ENCODE data around the gene TMCO6.
A peak's percentile ranks its signal among the peaks of the same experiment; 100 is the strongest.

Gene TMCO6

DNA sequence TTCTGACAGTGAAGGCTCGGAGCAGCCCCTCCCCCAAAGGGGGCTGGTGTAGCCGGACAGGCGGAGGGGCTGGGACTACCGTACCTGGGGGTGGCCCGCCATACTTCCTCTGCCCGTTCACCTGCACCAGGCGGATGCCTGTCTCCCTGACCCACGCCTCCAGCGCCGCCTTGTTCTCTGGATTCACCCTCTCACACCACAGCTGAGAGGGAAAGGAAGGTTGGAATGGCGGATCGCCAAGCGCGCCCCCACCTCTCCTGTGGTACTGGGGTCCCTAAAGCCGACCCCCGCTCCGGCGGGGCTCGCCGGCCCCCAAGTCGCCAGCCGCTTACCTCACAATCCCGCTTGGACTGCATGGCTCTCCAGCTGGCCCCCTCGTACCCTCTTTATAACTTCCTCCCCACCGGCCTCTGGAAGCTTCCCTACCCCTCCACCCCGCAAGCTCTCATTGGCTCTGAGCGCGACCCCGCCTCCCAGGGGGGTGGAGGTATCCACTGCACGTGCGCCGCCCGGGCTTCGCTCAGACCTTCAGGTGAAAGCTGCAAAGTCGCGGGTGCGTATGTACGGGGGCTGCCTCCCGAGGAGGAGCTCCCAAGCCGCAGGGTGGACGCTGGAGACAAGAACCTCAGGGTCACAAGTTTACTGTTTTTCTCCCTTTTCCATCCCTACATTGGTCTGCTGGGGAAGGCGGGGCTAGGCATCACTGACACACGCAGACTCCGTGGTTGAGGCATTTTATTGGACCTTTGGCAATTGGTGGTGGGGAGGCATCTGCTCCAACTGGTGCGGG, 34.1 kb downstream of the TMCO6 start, which contains the start of gene DND1:
Gene DND1, minus strand, starts transcription at position 390 of the 790 bp plus-strand sequence. Its CDS starts 34 bp downstream, at position 356.
- DNase-seq (ENCODE audit: low spot score): no peak

DNA sequence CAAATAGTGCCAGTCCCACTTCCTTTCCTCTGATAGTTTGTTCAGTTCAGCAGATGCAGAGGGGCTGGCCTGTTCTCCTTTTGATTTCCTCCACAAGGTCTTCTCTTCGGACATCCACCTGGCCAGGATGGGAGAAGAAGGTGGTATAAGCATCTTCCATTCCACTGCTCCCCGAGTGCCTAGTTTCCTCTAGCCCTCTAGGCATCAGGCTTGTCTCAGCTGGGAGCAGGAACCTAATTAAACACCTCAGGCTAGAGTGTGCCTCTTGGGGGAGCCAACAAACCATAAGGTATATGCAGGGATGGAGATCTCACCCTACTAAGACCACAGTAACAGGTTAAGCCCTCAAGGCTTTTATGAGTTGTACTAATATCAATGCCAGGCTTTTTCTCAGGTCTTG, 35.0 kb downstream of the TMCO6 start:
- DNase-seq (ENCODE audit: low spot score): no peak

DNA sequence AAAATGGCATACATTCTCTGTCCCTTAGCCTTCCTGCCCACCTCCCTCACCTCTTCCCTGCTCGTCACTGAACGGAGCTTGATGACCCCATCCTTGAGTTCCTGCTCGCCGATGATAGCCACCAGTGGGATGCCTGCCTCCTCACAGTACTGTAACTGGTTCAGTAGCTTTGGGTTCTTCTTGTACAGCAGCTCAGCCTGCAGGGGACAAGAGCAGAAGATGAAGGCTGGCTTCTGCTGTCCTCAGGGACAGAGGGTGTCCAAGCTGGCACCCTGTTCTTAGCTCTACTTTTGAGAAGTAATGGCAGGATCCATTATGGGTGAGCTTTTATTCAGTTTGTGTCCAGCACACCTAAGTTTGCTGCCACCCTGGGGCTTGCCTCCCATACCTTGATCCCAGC, 35.4 kb downstream of the TMCO6 start:
- no peak for DNase-seq (ENCODE audit: low spot score)

DNA sequence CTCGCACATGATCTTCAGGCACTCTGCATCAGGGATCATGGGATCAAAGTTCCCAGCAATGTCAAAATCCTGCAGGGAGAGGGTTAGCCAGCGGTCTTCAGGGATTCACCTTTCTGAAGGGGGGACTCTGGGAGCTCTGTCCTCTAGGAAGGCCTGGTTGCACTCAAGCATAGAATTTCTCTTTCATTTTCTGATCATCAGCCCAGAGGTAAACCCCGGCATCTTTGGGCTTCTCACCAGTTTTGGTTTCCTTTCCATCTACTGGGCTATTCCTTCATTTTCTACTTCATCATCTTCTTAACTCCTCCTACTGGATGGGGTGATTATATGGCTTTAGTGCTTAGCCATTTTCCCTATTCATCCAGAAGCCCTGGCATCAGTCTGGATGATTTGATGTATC, 38.7 kb downstream of the TMCO6 start:
- DNase-seq (ENCODE audit: low spot score): no peak

DNA sequence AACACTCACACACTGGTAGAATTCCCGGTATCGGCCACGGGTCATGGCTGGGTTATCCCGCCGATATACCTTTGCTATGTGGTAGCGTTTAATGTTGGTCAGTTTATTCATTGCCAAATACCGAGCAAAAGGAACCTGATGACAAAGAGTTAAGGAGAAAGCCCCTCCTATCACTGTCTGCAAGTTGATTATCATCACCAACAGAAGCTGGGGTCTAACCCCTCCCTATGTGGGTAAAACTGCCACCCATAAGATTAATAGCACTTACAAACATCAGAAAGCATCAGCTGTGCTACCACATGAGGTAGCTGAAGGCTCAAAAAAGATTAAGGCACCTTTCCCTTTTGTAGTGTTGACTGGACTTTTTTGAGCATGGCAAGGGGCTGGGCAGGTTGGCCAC, 39.7 kb downstream of the TMCO6 start:
- DNase-seq (ENCODE audit: low spot score): no peak

DNA sequence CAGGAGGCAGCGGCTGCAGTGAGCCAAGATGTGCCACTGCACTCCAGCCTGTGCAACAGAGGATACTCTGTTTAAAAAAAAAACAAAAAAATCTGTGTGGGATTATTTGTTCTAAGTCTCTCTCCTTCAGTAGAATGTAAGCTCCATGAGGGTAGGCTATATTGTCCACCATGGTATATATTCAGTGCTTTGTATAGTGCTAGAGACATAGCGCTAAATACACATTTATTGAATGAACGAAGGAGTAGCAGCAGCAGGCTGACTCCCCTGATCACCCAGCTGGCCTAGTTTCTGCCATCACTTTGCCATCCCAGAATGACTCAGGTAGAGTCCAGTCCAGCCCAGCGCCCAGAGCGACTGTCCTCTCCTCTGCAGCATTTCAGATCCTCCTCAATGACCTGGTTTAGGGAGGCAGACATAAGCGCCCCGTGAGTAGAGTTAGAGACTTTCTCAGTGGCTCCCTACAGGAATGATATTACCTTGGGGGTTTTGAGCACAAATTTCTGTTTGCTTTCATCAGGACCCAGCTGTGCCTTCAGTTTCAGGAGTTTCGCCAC, 51.2 kb downstream of the TMCO6 start:
- peak; percentile 20 for DNase-seq (ENCODE audit: low spot score)

DNA sequence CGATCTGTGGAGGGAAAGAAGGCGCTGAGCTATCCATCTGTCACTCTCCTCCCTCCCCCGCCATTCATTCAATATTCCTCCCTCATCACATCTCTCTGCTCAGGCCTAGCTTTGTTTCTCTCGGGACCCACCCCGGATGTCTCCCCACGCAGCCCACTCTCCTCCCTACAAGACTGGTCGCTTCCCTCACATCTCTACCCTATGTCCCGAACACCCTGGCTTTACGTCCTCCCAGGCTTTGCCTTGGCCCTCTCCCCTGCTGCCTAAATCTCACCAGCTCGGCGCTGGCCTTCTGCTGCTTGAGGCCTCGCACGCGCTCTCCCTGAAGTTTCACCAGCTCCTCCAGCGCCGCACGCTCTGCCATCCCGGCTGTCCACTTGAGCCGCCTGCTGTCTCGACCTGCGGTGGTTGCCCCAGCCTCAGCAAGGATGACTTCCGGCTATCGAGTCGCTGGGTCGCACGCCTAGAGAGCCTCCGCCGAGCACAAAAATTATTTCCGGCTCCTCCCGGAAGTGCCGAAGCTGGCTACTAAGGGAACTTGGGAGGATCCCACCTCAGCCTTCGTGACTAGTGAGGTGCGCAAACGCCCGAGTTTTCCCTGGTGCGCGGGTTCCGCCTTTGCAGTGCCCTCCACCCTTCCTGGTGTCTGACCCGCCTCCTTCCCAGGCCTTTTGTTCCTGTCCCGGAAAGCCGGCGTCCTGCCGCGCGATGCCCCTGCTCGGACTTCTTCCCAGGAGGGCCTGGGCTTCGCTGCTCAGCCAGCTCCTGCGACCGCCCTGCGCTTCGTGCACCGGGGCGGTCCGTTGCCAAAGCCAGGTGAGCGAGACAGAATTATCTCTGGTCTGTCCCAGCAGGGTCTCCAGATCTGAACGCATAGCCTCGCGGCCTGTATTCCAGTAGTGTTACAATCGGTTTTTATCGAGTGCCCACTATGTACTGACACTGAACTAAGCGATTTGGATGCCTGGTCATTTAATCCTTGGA, 52.0 kb downstream of the TMCO6 start, which contains the start of the genes HARS1 and HARS2:
Gene HARS1, minus strand, starts transcription at position 430 of the 984 bp plus-strand sequence. Its CDS starts 66 bp downstream, at position 364.
Gene HARS2, plus strand, starts transcription at position 515 of the 984 bp plus-strand sequence. Its CDS starts 194 bp downstream, at position 709.
- peak; percentile 99 for DNase-seq (ENCODE audit: low spot score)

DNA sequence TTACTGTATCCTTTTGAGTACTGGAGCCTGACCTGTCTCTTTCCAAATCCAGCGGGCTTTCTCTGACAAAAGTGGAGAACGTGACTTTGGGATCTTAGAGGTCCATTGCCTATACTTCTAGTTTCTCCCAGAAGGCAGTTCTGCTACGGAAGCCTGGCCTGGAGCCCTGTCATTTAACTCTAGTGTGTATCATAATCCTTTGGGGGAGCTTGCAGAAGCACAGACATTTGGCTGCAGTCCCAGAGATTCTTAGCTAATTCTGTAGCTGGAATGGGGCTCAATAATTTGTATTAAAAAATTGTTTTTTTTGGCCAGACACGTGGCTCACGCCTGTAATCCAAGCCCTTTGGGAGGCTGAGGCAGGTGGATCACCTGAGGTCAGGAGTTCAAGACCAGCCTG, 55.0 kb downstream of the TMCO6 start:
- DNase-seq (ENCODE audit: low spot score): no peak
